ENCODE results near the gene FZD10. TPM values are rescaled to one million over a fixed set of nuclear protein-coding genes. Genes with fewer than 3 reads are reported as not detected.

FZD10 gene
- total and polyA plus RNA-seq, 2 of the 4 experiments (the other 2 are of a cell fraction) = not detected

DNA sequence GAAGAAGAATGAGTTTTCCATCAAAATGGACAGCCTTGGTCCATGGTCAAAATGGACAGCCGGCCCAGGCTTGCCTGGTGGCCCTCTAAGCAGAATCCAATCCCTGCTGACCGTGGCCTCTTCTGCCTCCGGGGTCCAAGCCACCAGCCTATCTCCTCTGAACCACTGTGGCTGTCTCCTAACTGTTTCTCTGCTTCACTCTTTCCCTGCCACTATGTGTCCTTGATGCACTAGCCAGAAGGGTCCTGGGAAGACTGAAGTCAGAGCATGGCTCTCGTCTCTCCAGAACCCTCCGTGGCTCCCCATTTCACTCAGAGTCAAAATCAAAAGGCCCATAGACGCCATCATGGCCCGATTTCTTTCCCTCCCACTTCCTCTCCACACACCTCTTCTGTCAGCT, 8.5 kb upstream of the FZD10 start:
- TF ChIP-seq POLR2A (IDR thresholded peaks at IDR 0.05; ENCODE audit: low read depth, low read length) (no peak), RCOR1 (IDR thresholded peaks at IDR 0.05; ENCODE audit: insufficient replicate concordance, low read length) (no peak)
- TF ChIP-seq, protein P1, sequence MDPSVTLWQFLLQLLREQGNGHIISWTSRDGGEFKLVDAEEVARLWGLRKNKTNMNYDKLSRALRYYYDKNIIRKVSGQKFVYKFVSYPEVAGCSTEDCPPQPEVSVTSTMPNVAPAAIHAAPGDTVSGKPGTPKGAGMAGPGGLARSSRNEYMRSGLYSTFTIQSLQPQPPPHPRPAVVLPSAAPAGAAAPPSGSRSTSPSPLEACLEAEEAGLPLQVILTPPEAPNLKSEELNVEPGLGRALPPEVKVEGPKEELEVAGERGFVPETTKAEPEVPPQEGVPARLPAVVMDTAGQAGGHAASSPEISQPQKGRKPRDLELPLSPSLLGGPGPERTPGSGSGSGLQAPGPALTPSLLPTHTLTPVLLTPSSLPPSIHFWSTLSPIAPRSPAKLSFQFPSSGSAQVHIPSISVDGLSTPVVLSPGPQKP (IDR thresholded peaks at IDR 0.05; ENCODE audit: borderline replicate concordance, low read depth, low read length) = no peak
- H2BK20ac ChIP-seq (ENCODE audit: low read depth, low read length) = no peak overlapping the region
- H3K56ac ChIP-seq (ENCODE audit: extremely low read depth, insufficient read depth, low read length) = no peak overlapping the region
- no peak overlapping the region for H3K14ac ChIP-seq (replicated peaks; ENCODE audit: low read depth, low read length)
- no peak overlapping the region for H3K4me3 ChIP-seq (ENCODE audit: insufficient read depth, low read depth, low read length)
- H4K20me1 ChIP-seq (ENCODE audit: insufficient read depth, low read length) = no peaks in the 10 kb centered on the region
- no peak overlapping the region for H3K27ac ChIP-seq (ENCODE audit: insufficient read depth, low read length)
- no peak for ATAC-seq (ENCODE audit: low read depth)
- in situ Hi-C loops (cut with MboI; ENCODE audit: low sequenced_read_pairs) (no loop called here), intact Hi-C loops (cut with micrococcal nuclease) (no loop called here), dilution Hi-C loops (cut with HindIII; ENCODE audit: low sequenced_read_pairs, unreplicated experiment) (no loop called here)
- no peak overlapping the region for H3K23ac ChIP-seq (ENCODE audit: low read depth, low read length)
- no peak overlapping the region for H4K8ac ChIP-seq (ENCODE audit: low read depth in 2 of 2, low read length in 2 of 2)
- ChIA-PET CTCF (no interaction called here), POLR2A (ENCODE audit: unreplicated experiment) (no interaction called here)
- H2AK9ac ChIP-seq (replicated peaks; ENCODE audit: low read depth, low read length, poor library complexity) = no peak overlapping the region
- no peak overlapping the region for H3K4ac ChIP-seq (ENCODE audit: low read depth, low read length)
- DNase-seq = no peak
- H3K9me1 ChIP-seq (ENCODE audit: insufficient read depth, low read length) = no peaks in the 10 kb centered on the region
- peaks cover 37% of the 10 kb centered on the region for H3K9me3 ChIP-seq (ENCODE audit: control insufficient read depth, insufficient read depth, low read length)
- H2BK5ac ChIP-seq (ENCODE audit: low read depth, low read length, poor library complexity, severe bottlenecking) = no peak overlapping the region
- H3K18ac ChIP-seq (ENCODE audit: low read depth, low read length) = no peak overlapping the region
- H3K9ac ChIP-seq (ENCODE audit: low read depth, low read length) = no peak overlapping the region
- no peaks in the 10 kb centered on the region for H3K79me1 ChIP-seq (ENCODE audit: low read depth in 1 of 2, low read length in 2 of 2)
- H3K27me3 ChIP-seq (ENCODE audit: control insufficient read depth, insufficient read depth, low read length) = no peaks in the 10 kb centered on the region
- WGBS, 2 experiments (ENCODE audit: extremely low coverage in 2 of 2, insufficient read length in 1 of 2) = 33% methylated on average over 1 of the region's 7 CpGs; no CpG with 5 or more reads in 1 of the 2 experiments
- H2BK15ac ChIP-seq (ENCODE audit: low read depth, low read length) = no peak overlapping the region
- no peaks in the 10 kb centered on the region for H3K4me1 ChIP-seq (ENCODE audit: control insufficient read depth, insufficient read depth, low read length)
- H2AK5ac ChIP-seq (ENCODE audit: low read depth, low read length) = no peak overlapping the region
- BruUV-seq (replicated peaks) = no TSS peak
- H3K4me2 ChIP-seq (ENCODE audit: low read depth, low read length) = no peak overlapping the region
- no peaks in the 10 kb centered on the region for H3K36me3 ChIP-seq (ENCODE audit: control insufficient read depth, insufficient read depth, low read length)
- no peak overlapping the region for H4K91ac ChIP-seq (ENCODE audit: insufficient read depth, low read depth, low read length)
- no peak overlapping the region for H2AFZ ChIP-seq (replicated peaks; ENCODE audit: low read length, poor library complexity)
- no peak overlapping the region for H4K5ac ChIP-seq (ENCODE audit: low read depth, low read length)
- no peak overlapping the region for H2BK120ac ChIP-seq (ENCODE audit: low read depth, low read length)

Data from IMR-90 (cell line).